Prostate gland (tissue), 2 donors: ENCODE results near the gene MAPKAP1.

Source experiments
- CTCF ChIP-seq, 4 experiments: fragments of 200-600 bp in 2 of 4; fragments of 450-650 bp in 2 of 4; sonication (generic) in 2 of 4; IDR thresholded peaks; 1 replicate in 3 of 4; 2 replicates in 1 of 4; pipeline ENCODE4 v1.5.1; 2016 to 2019; ENCODE audit warnings: antibody characterized with exemption in 4 of 4, mild to moderate bottlenecking in 2 of 4, moderate library complexity in 2 of 4
- POLR2A ChIP-seq: fragments of 450-650 bp; IDR thresholded peaks from one replicate; pipeline ENCODE4 v1.6.1; 2016; ENCODE audit warnings: antibody characterized with exemption, mild to moderate bottlenecking
- POLR2AphosphoS5 ChIP-seq: sonication (generic); formaldehyde crosslinking; IDR thresholded peaks from one replicate; pipeline ENCODE4 v1.6.1; 2017; ENCODE audit warnings: antibody characterized with exemption

DNA sequence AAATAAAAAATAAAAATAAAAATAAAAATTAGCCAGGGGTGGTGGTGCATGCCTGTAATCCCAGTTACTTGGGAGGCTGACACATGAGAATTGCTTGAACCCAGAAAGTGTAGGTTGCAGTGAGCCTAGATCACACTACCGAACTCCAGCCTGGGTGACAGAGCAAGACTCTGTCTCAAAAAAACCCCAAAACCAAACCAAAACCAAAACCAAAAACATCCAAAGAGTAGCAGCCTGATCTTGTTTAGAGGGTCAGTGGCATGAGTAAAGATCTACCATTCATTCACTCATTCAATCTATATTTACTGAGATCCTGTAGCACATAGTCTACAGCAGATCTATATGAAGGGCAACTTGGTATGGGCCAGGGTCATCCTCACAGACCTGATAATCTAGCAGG is 202.4 kb downstream of the MAPKAP1 start:
- no peak for TF ChIP-seq POLR2A
- TF ChIP-seq POLR2AphosphoS5: no peak
- no peak for TF ChIP-seq CTCF (IDR thresholded peaks at IDR 0.05)
